ENCODE data around the gene NEU3.
"Not testable (repeated sequence)": the region's sequence is repeated elsewhere in the genome, so short reads cannot be mapped to it uniquely, and the experiment has no call there.

The NEU3 gene

DNA sequence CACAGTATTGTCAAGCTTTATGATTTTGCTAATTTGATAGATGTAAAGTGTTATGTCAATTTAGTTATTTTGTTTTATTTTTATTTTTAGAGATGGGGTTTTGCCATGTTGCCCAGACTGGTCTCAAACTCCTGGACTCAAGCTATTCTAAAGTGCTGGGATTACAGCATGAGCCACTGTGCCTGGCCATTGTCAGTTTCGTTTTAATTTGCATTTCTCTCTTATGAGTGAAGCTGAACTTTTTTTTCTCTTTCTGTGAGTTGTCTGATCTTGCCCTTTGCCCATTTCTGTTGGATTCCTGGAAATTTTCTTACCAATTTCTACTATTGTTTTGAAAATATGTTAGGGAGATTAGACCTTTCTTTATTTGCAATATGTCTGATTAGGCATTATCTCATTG lies 15.5 kb downstream of the NEU3 start:
- TF ChIP-seq, protein P1, sequence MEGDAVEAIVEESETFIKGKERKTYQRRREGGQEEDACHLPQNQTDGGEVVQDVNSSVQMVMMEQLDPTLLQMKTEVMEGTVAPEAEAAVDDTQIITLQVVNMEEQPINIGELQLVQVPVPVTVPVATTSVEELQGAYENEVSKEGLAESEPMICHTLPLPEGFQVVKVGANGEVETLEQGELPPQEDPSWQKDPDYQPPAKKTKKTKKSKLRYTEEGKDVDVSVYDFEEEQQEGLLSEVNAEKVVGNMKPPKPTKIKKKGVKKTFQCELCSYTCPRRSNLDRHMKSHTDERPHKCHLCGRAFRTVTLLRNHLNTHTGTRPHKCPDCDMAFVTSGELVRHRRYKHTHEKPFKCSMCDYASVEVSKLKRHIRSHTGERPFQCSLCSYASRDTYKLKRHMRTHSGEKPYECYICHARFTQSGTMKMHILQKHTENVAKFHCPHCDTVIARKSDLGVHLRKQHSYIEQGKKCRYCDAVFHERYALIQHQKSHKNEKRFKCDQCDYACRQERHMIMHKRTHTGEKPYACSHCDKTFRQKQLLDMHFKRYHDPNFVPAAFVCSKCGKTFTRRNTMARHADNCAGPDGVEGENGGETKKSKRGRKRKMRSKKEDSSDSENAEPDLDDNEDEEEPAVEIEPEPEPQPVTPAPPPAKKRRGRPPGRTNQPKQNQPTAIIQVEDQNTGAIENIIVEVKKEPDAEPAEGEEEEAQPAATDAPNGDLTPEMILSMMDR (IDR thresholded peaks at IDR 0.05) = no peak
- DNase-seq (ENCODE audit: low spot score) = no peak
- Histone ChIP-seq H3K4me3 (no peak overlapping the region), H3K27ac (no peak overlapping the region)

- H3K27ac ChIP-seq = no peak overlapping the region
- TF ChIP-seq, protein P1 (IDR thresholded peaks at IDR 0.05) = no peak
- H3K4me3 ChIP-seq = no peak overlapping the region
- no peak for DNase-seq (ENCODE audit: low spot score)
These were observed 22.6 kb downstream of the NEU3 start for GRCh38 chr11:75011357-75011756.

DNA sequence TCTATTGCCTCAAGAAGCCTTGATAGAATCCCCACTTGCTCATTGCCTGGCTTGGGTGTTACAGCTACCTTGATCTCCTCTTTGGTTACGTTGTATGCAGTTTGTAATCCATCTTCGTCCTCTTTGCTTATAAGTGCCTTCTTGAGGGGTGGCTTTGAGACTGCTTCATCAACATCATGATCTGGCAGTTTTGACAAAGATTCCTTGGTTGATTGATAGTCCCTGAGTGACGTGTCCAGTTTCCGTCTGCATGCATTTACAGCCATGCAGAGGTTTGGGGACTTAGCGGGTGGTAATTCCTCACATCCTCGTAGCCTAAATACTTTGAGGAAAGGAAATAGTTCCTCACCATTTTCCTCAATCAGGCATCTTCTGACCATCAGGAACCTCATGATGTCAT lies 23.1 kb downstream of the NEU3 start:
- H3K4me3 ChIP-seq = no peak overlapping the region
- no peak for DNase-seq (ENCODE audit: low spot score)
- TF ChIP-seq, protein P1 (IDR thresholded peaks at IDR 0.05) = no peak
- no peak overlapping the region for H3K27ac ChIP-seq

DNA sequence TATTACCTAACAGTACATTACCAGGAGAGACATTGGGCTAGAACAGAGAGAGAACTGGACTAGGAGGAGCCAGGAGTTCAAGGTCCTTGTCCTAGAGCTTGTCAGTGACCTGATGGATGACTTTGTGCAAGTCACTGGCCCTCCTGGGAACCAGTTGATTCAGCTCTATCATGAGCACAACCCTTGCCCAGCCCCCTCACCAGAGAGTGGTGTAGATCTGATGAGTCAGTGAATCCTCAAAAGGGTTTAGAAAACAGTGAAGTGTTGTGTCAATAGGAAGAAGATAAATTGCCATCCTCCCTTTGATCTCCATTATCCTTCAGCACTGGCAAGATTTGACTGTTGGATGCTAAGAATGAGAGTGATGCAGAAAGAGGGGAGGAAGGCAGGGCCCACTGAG lies 24.3 kb downstream of the NEU3 start:
- Histone ChIP-seq H3K27ac (no peak overlapping the region), H3K4me3 (no peak overlapping the region)
- no peak for DNase-seq (ENCODE audit: low spot score)
- TF ChIP-seq, protein P1 (IDR thresholded peaks at IDR 0.05) = no peak

GRCh38 chr11:75014129-75014528 lies 25.4 kb downstream of the NEU3 start:
- Histone ChIP-seq H3K27ac (no peak overlapping the region), H3K4me3 (no peak overlapping the region)
- DNase-seq (ENCODE audit: low spot score) = no peak
- TF ChIP-seq, protein P1 (IDR thresholded peaks at IDR 0.05) = no peak

GRCh38 chr11:75019200-75019599 lies 30.5 kb downstream of the NEU3 start:
- H3K27ac ChIP-seq; DNase-seq (ENCODE audit: low spot score); H3K4me3 ChIP-seq: not testable (repeated sequence)

GRCh38 chr11:75020328-75020727 lies 31.6 kb downstream of the NEU3 start:
- H3K4me3 ChIP-seq; DNase-seq (ENCODE audit: low spot score); H3K27ac ChIP-seq: not testable (repeated sequence)

- TF ChIP-seq, protein P1 (IDR thresholded peaks at IDR 0.05) = no peak
- Histone ChIP-seq H3K27ac (no peak overlapping the region), H3K4me3 (no peak overlapping the region)
- no peak for DNase-seq (ENCODE audit: low spot score)
These were observed 33.6 kb downstream of the NEU3 start for GRCh38 chr11:75022296-75022695.

Data from coronary artery (tissue), 2 donors.